ENCODE data around the gene APOC4.
A peak's percentile ranks its signal among the peaks of the same experiment; 100 is the strongest.

The APOC4 gene

GRCh38 chr19:44986389-44986788 is 44.4 kb downstream of the APOC4 start:
- Histone ChIP-seq H4K20me1 (ENCODE audit: insufficient read depth) (no peaks in the 10 kb centered on the region), H3K27me3 (ENCODE audit: insufficient read depth, low read depth) (no peaks in the 10 kb centered on the region), H2AFZ (ENCODE audit: low read depth) (no peak overlapping the region), H3K36me3 (ENCODE audit: insufficient read depth) (no peaks in the 10 kb centered on the region), H3K4me1 (ENCODE audit: low read depth, poor library complexity, severe bottlenecking) (peaks cover 22% of the 10 kb centered on the region), H3K4me3 (IDR thresholded peaks at IDR 0.05; ENCODE audit: insufficient read depth, low read depth, low read length) (no peak overlapping the region), H3K27ac (no peak overlapping the region), H3K9ac (no peak overlapping the region), H3K79me2 (ENCODE audit: insufficient read depth, low read depth) (no peaks in the 10 kb centered on the region), H3K4me2 (no peak overlapping the region)
- TF ChIP-seq CTCF (conservative IDR thresholded peaks at IDR 0.05; ENCODE audit: low read depth, low read length) = no peak

GRCh38 chr19:44987148-44987675 is 45.2 kb downstream of the APOC4 start:
- H3K27me3 ChIP-seq (ENCODE audit: insufficient read depth, low read depth) = no peaks in the 10 kb centered on the region
- no peak for TF ChIP-seq CTCF (conservative IDR thresholded peaks at IDR 0.05; ENCODE audit: low read depth, low read length)
- H4K20me1 ChIP-seq (ENCODE audit: insufficient read depth) = no peaks in the 10 kb centered on the region
- H2AFZ ChIP-seq (ENCODE audit: low read depth) = no peak overlapping the region
- no peak overlapping the region for H3K4me2 ChIP-seq
- H3K27ac ChIP-seq = no peak overlapping the region
- H3K79me2 ChIP-seq (ENCODE audit: insufficient read depth, low read depth) = no peaks in the 10 kb centered on the region
- no peak overlapping the region for H3K9ac ChIP-seq
- H3K4me1 ChIP-seq (ENCODE audit: low read depth, poor library complexity, severe bottlenecking) = peaks cover 22% of the 10 kb centered on the region
- H3K4me3 ChIP-seq (IDR thresholded peaks at IDR 0.05; ENCODE audit: insufficient read depth, low read depth, low read length) = no peak overlapping the region
- no peaks in the 10 kb centered on the region for H3K36me3 ChIP-seq (ENCODE audit: insufficient read depth)

- Histone ChIP-seq H3K27ac (no peak overlapping the region), H3K36me3 (ENCODE audit: insufficient read depth) (no peaks in the 10 kb centered on the region), H3K79me2 (ENCODE audit: insufficient read depth, low read depth) (no peaks in the 10 kb centered on the region), H2AFZ (ENCODE audit: low read depth) (no peak overlapping the region), H3K9ac (no peak overlapping the region), H4K20me1 (ENCODE audit: insufficient read depth) (no peaks in the 10 kb centered on the region), H3K27me3 (ENCODE audit: insufficient read depth, low read depth) (no peaks in the 10 kb centered on the region), H3K4me2 (no peak overlapping the region), H3K4me3 (IDR thresholded peaks at IDR 0.05; ENCODE audit: insufficient read depth, low read depth, low read length) (no peak overlapping the region), H3K4me1 (ENCODE audit: low read depth, poor library complexity, severe bottlenecking) (peaks cover 22% of the 10 kb centered on the region)
- TF ChIP-seq CTCF (conservative IDR thresholded peaks at IDR 0.05; ENCODE audit: low read depth, low read length) = no peak
These were observed 46.2 kb downstream of the APOC4 start for GRCh38 chr19:44988273-44988672.

- Histone ChIP-seq H3K27ac (no peak overlapping the region), H3K27me3 (ENCODE audit: insufficient read depth, low read depth) (no peaks in the 10 kb centered on the region), H3K79me2 (ENCODE audit: insufficient read depth, low read depth) (no peaks in the 10 kb centered on the region), H3K4me2 (no peak overlapping the region), H2AFZ (ENCODE audit: low read depth) (no peak overlapping the region), H3K9ac (no peak overlapping the region), H3K36me3 (ENCODE audit: insufficient read depth) (no peaks in the 10 kb centered on the region), H3K4me1 (ENCODE audit: low read depth, poor library complexity, severe bottlenecking) (peaks cover 22% of the 10 kb centered on the region), H4K20me1 (ENCODE audit: insufficient read depth) (no peaks in the 10 kb centered on the region), H3K4me3 (IDR thresholded peaks at IDR 0.05; ENCODE audit: insufficient read depth, low read depth, low read length) (no peak overlapping the region)
- TF ChIP-seq CTCF (conservative IDR thresholded peaks at IDR 0.05; ENCODE audit: low read depth, low read length) = peak; percentile 87
These were observed 47.0 kb downstream of the APOC4 start for GRCh38 chr19:44988896-44989556.
